ENCODE results near the gene COL4A2.

Gene COL4A2

DNA sequence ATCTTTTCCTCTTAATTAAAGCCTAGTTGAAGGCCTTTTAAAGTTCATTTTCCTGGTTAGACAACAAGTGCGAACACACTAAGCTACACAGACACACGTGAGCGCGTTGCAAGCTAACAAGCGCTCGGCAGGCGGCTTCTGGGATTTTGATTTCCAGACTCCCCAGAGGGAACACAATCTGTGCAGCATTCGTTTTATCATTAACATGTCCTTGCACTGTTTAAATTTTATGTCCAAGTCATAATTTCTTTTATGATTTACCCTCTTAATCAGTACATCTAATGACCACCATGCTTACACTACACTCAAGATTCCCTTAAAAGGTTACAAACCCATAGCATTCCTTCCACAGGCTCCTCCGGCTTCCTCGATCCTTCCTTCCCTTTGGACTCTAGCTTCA lies 16.9 kb upstream of the COL4A2 start:
- H3K4me1 ChIP-seq (ENCODE audit: control insufficient read depth in 2 of 2, insufficient read depth in 1 of 2, low read depth in 1 of 2, low read length in 2 of 2): peaks cover 11 to 15% of the 10 kb centered on the region in 2 donors
- no peak overlapping the region for H3K23ac ChIP-seq (ENCODE audit: low read depth, low read length, poor library complexity)
- H3K4ac ChIP-seq (ENCODE audit: low read length): no peak overlapping the region
- H2AFZ ChIP-seq (ENCODE audit: low read length): no peak overlapping the region
- no peak overlapping the region for H3K27ac ChIP-seq (replicated peaks; ENCODE audit: low read length)
- H2BK5ac ChIP-seq (ENCODE audit: low read length): no peak overlapping the region
- H3K14ac ChIP-seq (ENCODE audit: low read length): no peak overlapping the region
- H3K4me2 ChIP-seq (ENCODE audit: insufficient read depth, low read length, poor library complexity, severe bottlenecking): no peak overlapping the region
- no peak overlapping the region for H2BK12ac ChIP-seq (ENCODE audit: low read length)
- WGBS, 2 donors (ENCODE audit: extremely low coverage in 2 of 2, insufficient read length in 2 of 2, insufficient replicate concordance in 1 of 2): no CpG with 5 or more reads among the region's 10 CpGs
- H2AK5ac ChIP-seq (ENCODE audit: low read depth, low read length): no peak overlapping the region
- peaks cover 0 to 12% of the 10 kb centered on the region in 2 donors for H3K36me3 ChIP-seq (replicated peaks in 1 of 2; ENCODE audit: control insufficient read depth in 2 of 2, insufficient read depth in 2 of 2, low read length in 2 of 2)
- no peaks in the 10 kb centered on the region for H3K27me3 ChIP-seq (ENCODE audit: control insufficient read depth in 3 of 3, insufficient read depth in 3 of 3, low read depth in 1 of 3, low read length in 3 of 3)
- H3K79me1 ChIP-seq (ENCODE audit: low read depth, low read length): peaks cover 7% of the 10 kb centered on the region
- H3K9me3 ChIP-seq (replicated peaks in 1 of 2; ENCODE audit: control insufficient read depth in 2 of 2, insufficient read depth in 1 of 2, low read depth in 1 of 2, low read length in 2 of 2): peaks cover 0 to 4% of the 10 kb centered on the region in 2 donors
- H2BK15ac ChIP-seq (ENCODE audit: low read length): no peak overlapping the region
- no peak overlapping the region for H4K8ac ChIP-seq (ENCODE audit: low read depth, low read length)
- no peak overlapping the region for H4K91ac ChIP-seq (ENCODE audit: low read depth, low read length, poor library complexity)
- H3K9ac ChIP-seq (ENCODE audit: low read depth, low read length, poor library complexity): no peak overlapping the region
- DNase-seq (ENCODE audit: low spot score): no peak
- no peak overlapping the region for H2BK120ac ChIP-seq (ENCODE audit: low read depth, low read length)
- H3K4me3 ChIP-seq (ENCODE audit: low read length in 2 of 2): no peak overlapping the region
- H3K18ac ChIP-seq (ENCODE audit: low read length): no peak overlapping the region

DNA sequence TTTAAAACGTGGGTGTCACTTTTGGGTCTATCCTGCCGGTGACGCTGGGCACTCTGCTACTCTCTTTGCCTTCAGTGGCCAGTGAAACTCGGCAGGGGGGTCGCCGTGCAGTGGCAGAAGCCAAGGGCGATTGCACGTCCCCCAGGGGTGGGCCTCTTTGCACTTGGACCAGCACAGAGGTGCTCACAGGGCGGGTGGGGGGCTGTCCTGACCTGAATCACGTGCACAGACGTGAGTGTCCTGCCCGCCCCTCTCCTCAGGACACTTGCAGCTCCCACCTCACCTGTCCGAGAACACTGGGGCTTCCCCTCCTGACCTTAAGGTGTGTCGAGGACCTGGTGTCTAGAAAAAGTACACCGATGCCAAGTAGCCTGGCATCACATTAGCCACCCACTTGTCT lies 16.3 kb upstream of the COL4A2 start:
- Histone ChIP-seq H3K9me3 (replicated peaks in 1 of 2; ENCODE audit: control insufficient read depth in 2 of 2, insufficient read depth in 1 of 2, low read depth in 1 of 2, low read length in 2 of 2) (peaks cover 0 to 4% of the 10 kb centered on the region in 2 donors), H3K79me1 (ENCODE audit: low read depth, low read length) (peaks cover 7% of the 10 kb centered on the region), H4K8ac (ENCODE audit: low read depth, low read length) (no peak overlapping the region), H3K23ac (ENCODE audit: low read depth, low read length, poor library complexity) (peak overlapping the region; percentile 56), H3K4me1 (ENCODE audit: control insufficient read depth in 2 of 2, insufficient read depth in 1 of 2, low read depth in 1 of 2, low read length in 2 of 2) (peaks cover 12 to 15% of the 10 kb centered on the region in 2 donors), H2BK5ac (ENCODE audit: low read length) (no peak overlapping the region), H3K14ac (ENCODE audit: low read length) (no peak overlapping the region), H4K91ac (ENCODE audit: low read depth, low read length, poor library complexity) (no peak overlapping the region), H2BK15ac (ENCODE audit: low read length) (no peak overlapping the region), H2AK5ac (ENCODE audit: low read depth, low read length) (no peak overlapping the region), H2BK12ac (ENCODE audit: low read length) (no peak overlapping the region), H2AFZ (ENCODE audit: low read length) (no peak overlapping the region), H3K4me3 (ENCODE audit: low read length in 2 of 2) (no peak overlapping the region), H3K4me2 (ENCODE audit: insufficient read depth, low read length, poor library complexity, severe bottlenecking) (no peak overlapping the region), H2BK120ac (ENCODE audit: low read depth, low read length) (no peak overlapping the region), H3K4ac (ENCODE audit: low read length) (no peak overlapping the region), H3K18ac (ENCODE audit: low read length) (peak overlapping the region; percentile 12), H3K9ac (ENCODE audit: low read depth, low read length, poor library complexity) (no peak overlapping the region), H3K27ac (replicated peaks; ENCODE audit: low read length) (no peak overlapping the region), H3K36me3 (replicated peaks in 1 of 2; ENCODE audit: control insufficient read depth in 2 of 2, insufficient read depth in 2 of 2, low read length in 2 of 2) (peaks cover 0 to 12% of the 10 kb centered on the region in 2 donors), H3K27me3 (ENCODE audit: control insufficient read depth in 3 of 3, insufficient read depth in 3 of 3, low read depth in 1 of 3, low read length in 3 of 3) (no peaks in the 10 kb centered on the region)
- WGBS, 2 donors (ENCODE audit: extremely low coverage in 2 of 2, insufficient read length in 2 of 2, insufficient replicate concordance in 1 of 2): no CpG with 5 or more reads among the region's 15 CpGs
- no peak for DNase-seq (ENCODE audit: low spot score)

DNA sequence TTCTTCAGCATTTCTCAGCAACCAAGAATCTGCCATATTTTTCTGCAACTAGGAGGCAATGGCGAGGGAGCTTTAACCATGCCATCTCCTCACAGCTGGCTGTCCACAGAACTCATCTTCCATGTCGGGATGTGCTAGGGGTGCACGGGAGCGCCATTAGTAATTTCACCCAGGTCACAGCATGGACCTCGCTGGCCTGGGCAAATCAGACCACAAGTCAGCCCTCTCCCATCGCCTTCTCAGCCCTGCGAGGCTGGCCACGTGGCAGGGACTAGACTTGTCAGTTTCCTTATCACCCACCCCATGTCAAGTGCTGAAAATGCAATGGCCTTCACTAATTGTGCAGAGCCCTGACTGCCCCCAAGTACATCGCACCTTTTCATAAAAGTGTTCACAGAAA lies 15.8 kb upstream of the COL4A2 start:
- no peak overlapping the region for H3K4ac ChIP-seq (ENCODE audit: low read length)
- no peak overlapping the region for H2BK12ac ChIP-seq (ENCODE audit: low read length)
- no peak overlapping the region for H2BK5ac ChIP-seq (ENCODE audit: low read length)
- no peak overlapping the region for H2BK120ac ChIP-seq (ENCODE audit: low read depth, low read length)
- H3K9ac ChIP-seq (ENCODE audit: low read depth, low read length, poor library complexity): no peak overlapping the region
- peaks cover 12 to 15% of the 10 kb centered on the region in 2 donors for H3K4me1 ChIP-seq (ENCODE audit: control insufficient read depth in 2 of 2, insufficient read depth in 1 of 2, low read depth in 1 of 2, low read length in 2 of 2)
- H3K23ac ChIP-seq (ENCODE audit: low read depth, low read length, poor library complexity): no peak overlapping the region
- no peaks in the 10 kb centered on the region for H3K27me3 ChIP-seq (ENCODE audit: control insufficient read depth in 3 of 3, insufficient read depth in 3 of 3, low read depth in 1 of 3, low read length in 3 of 3)
- peaks cover 0 to 12% of the 10 kb centered on the region in 2 donors for H3K36me3 ChIP-seq (replicated peaks in 1 of 2; ENCODE audit: control insufficient read depth in 2 of 2, insufficient read depth in 2 of 2, low read length in 2 of 2)
- no peak overlapping the region for H3K27ac ChIP-seq (replicated peaks; ENCODE audit: low read length)
- peak overlapping the region; percentile 22 for H3K18ac ChIP-seq (ENCODE audit: low read length)
- H3K4me3 ChIP-seq (ENCODE audit: low read length in 2 of 2): no peak overlapping the region
- no peak for DNase-seq (ENCODE audit: low spot score)
- no peak overlapping the region for H3K14ac ChIP-seq (ENCODE audit: low read length)
- H2AK5ac ChIP-seq (ENCODE audit: low read depth, low read length): no peak overlapping the region
- H2AFZ ChIP-seq (ENCODE audit: low read length): no peak overlapping the region
- no peak overlapping the region for H3K4me2 ChIP-seq (ENCODE audit: insufficient read depth, low read length, poor library complexity, severe bottlenecking)
- H3K9me3 ChIP-seq (replicated peaks in 1 of 2; ENCODE audit: control insufficient read depth in 2 of 2, insufficient read depth in 1 of 2, low read depth in 1 of 2, low read length in 2 of 2): peaks cover 0 to 4% of the 10 kb centered on the region in 2 donors
- H2BK15ac ChIP-seq (ENCODE audit: low read length): no peak overlapping the region
- H4K8ac ChIP-seq (ENCODE audit: low read depth, low read length): no peak overlapping the region
- H3K79me1 ChIP-seq (ENCODE audit: low read depth, low read length): peaks cover 7% of the 10 kb centered on the region
- no peak overlapping the region for H4K91ac ChIP-seq (ENCODE audit: low read depth, low read length, poor library complexity)
- WGBS, 2 donors (ENCODE audit: extremely low coverage in 2 of 2, insufficient read length in 2 of 2, insufficient replicate concordance in 1 of 2): no CpG with 5 or more reads among the region's 9 CpGs

DNA sequence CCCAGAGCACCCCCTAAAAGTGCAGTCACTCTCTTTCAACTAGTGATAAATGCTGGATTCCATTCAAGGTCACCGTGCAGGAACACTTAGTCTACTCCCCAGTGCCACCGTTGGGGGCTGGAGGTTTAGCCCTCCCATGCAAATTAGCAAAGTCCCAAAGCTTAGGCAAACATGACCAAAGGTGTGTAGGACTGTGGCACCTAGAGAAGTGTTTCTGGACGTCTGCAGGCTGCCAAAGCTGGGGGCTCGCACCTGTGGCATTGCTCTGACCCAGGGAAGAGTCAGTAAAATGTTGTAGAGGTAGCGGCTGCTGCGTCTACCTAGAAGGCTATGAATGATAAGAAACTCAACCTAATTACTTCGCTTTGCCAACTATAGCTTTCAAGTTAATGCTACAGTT lies 14.0 kb upstream of the COL4A2 start:
- Histone ChIP-seq H3K4me3 (ENCODE audit: low read length in 2 of 2) (no peak overlapping the region), H2AK5ac (ENCODE audit: low read depth, low read length) (no peak overlapping the region), H3K4me2 (ENCODE audit: insufficient read depth, low read length, poor library complexity, severe bottlenecking) (no peak overlapping the region), H3K14ac (ENCODE audit: low read length) (no peak overlapping the region), H3K9me3 (replicated peaks in 1 of 2; ENCODE audit: control insufficient read depth in 2 of 2, insufficient read depth in 1 of 2, low read depth in 1 of 2, low read length in 2 of 2) (peaks cover 0 to 4% of the 10 kb centered on the region in 2 donors), H2BK120ac (ENCODE audit: low read depth, low read length) (no peak overlapping the region), H2BK15ac (ENCODE audit: low read length) (no peak overlapping the region), H4K8ac (ENCODE audit: low read depth, low read length) (no peak overlapping the region), H3K27me3 (ENCODE audit: control insufficient read depth in 3 of 3, insufficient read depth in 3 of 3, low read depth in 1 of 3, low read length in 3 of 3) (no peaks in the 10 kb centered on the region), H2AFZ (ENCODE audit: low read length) (no peak overlapping the region), H3K27ac (replicated peaks; ENCODE audit: low read length) (no peak overlapping the region), H3K9ac (ENCODE audit: low read depth, low read length, poor library complexity) (no peak overlapping the region), H2BK12ac (ENCODE audit: low read length) (no peak overlapping the region), H3K36me3 (replicated peaks in 1 of 2; ENCODE audit: control insufficient read depth in 2 of 2, insufficient read depth in 2 of 2, low read length in 2 of 2) (peaks cover 0 to 12% of the 10 kb centered on the region in 2 donors), H2BK5ac (ENCODE audit: low read length) (no peak overlapping the region), H3K4me1 (ENCODE audit: control insufficient read depth in 2 of 2, insufficient read depth in 1 of 2, low read depth in 1 of 2, low read length in 2 of 2) (peaks cover 3 to 11% of the 10 kb centered on the region in 2 donors), H3K18ac (ENCODE audit: low read length) (no peak overlapping the region), H3K79me1 (ENCODE audit: low read depth, low read length) (peaks cover 7% of the 10 kb centered on the region), H3K4ac (ENCODE audit: low read length) (no peak overlapping the region), H4K91ac (ENCODE audit: low read depth, low read length, poor library complexity) (no peak overlapping the region), H3K23ac (ENCODE audit: low read depth, low read length, poor library complexity) (no peak overlapping the region)
- no CpG with 5 or more reads among the region's 7 CpGs for WGBS, 2 donors (ENCODE audit: extremely low coverage in 2 of 2, insufficient read length in 2 of 2, insufficient replicate concordance in 1 of 2)
- no peak for DNase-seq (ENCODE audit: low spot score)
